Liver (tissue), 9 donors: ENCODE measurements around the gene PPP1R9A. TPM values are rescaled to one million over a fixed set of nuclear protein-coding genes. Genes with fewer than 3 reads are reported as not detected.

Source experiments
- DNase-seq: peaks from one replicate; pipeline ENCODE4 v3.0.0-alpha.2; 2017; ENCODE audit warnings: low spot score
- H3K27ac ChIP-seq, 2 donors: one replicate each; pipeline ENCODE4 v1.7.0; 2013; ENCODE audit warnings: inconsistent platforms in 2 of 2, low read length in 2 of 2, control low read depth in 1 of 2, low read depth in 1 of 2, mild to moderate bottlenecking in 1 of 2
- H3K27me3 ChIP-seq, 4 donors: one replicate each; pipeline versions ENCODE4 v1.6.1 to v1.7.0; 2013; ENCODE audit warnings: low read length in 3 of 4, inconsistent platforms in 1 of 4, mild to moderate bottlenecking in 1 of 4, moderate library complexity in 1 of 4; ENCODE audit not compliant: control insufficient read depth in 4 of 4, insufficient read depth in 4 of 4
- H3K36me3 ChIP-seq, 4 donors: one replicate each; pipeline versions ENCODE4 v1.6.1 to v1.7.0; 2013; ENCODE audit warnings: low read length in 3 of 4, mild to moderate bottlenecking in 3 of 4, low read depth in 1 of 4, moderate library complexity in 1 of 4; ENCODE audit not compliant: control insufficient read depth in 4 of 4, insufficient read depth in 3 of 4
- H3K4me1 ChIP-seq, 4 donors: one replicate each; pipeline versions ENCODE4 v1.6.1 to v1.7.0; 2013; ENCODE audit warnings: low read length in 3 of 4, mild to moderate bottlenecking in 3 of 4, moderate library complexity in 1 of 4; ENCODE audit not compliant: control insufficient read depth in 4 of 4, insufficient read depth in 4 of 4
- H3K4me3 ChIP-seq, 3 donors: one replicate each; pipeline versions ENCODE4 v1.6.1 to v1.7.0; 2013; ENCODE audit warnings: low read length in 3 of 3, control low read depth in 1 of 3, low read depth in 1 of 3, mild to moderate bottlenecking in 1 of 3
- H3K9ac ChIP-seq, 2 donors: one replicate each; pipeline ENCODE4 v1.7.0; 2013; ENCODE audit warnings: low read length in 2 of 2, mild to moderate bottlenecking in 2 of 2, moderate library complexity in 2 of 2, control low read depth in 1 of 2, low read depth in 1 of 2
- H3K9me3 ChIP-seq, 4 donors: one replicate each; pipeline versions ENCODE4 v1.6.1 to v1.7.0; 2013; ENCODE audit warnings: low read length in 3 of 4; ENCODE audit not compliant: control insufficient read depth in 4 of 4
- EGR1 ChIP-seq, 2 donors: IDR thresholded peaks; 2 replicates each; pipeline ENCODE4 v1.6.1; 2016 to 2018; ENCODE audit warnings: antibody characterized with exemption in 2 of 2, low read depth in 2 of 2
- FOXA1 ChIP-seq: IDR thresholded peaks from 2 replicates; pipeline ENCODE4 v1.6.1; 2016; ENCODE audit warnings: antibody characterized with exemption
- FOXA2 ChIP-seq: IDR thresholded peaks from 2 replicates; pipeline ENCODE4 v1.6.1; 2016; ENCODE audit warnings: antibody characterized with exemption
- GABPA ChIP-seq, 2 donors: IDR thresholded peaks in 1 of 2; conservative IDR thresholded peaks in 1 of 2; 2 replicates each; pipeline ENCODE4 v1.6.1; 2016; ENCODE audit warnings: antibody characterized with exemption in 2 of 2, mild to moderate bottlenecking in 1 of 2, moderate library complexity in 1 of 2
- HNF4A ChIP-seq, 2 donors: conservative IDR thresholded peaks; 2 replicates each; pipeline ENCODE4 v1.6.1; 2016; ENCODE audit warnings: antibody characterized with exemption in 2 of 2, mild to moderate bottlenecking in 2 of 2
- HNF4G ChIP-seq: IDR thresholded peaks from 2 replicates; pipeline ENCODE4 v1.6.1; 2016; ENCODE audit warnings: antibody characterized with exemption
- JUND ChIP-seq, 2 donors: IDR thresholded peaks; 2 replicates each; pipeline ENCODE4 v1.6.1; 2016; ENCODE audit warnings: antibody characterized with exemption in 2 of 2
- RAD21 ChIP-seq, 2 donors: IDR thresholded peaks; 2 replicates each; pipeline ENCODE4 v1.6.1; 2016; ENCODE audit warnings: antibody characterized with exemption in 2 of 2, mild to moderate bottlenecking in 2 of 2
- RXRA ChIP-seq, 2 donors: IDR thresholded peaks; 2 replicates each; pipeline ENCODE4 v1.6.1; 2017 to 2018; ENCODE audit warnings: antibody characterized with exemption in 2 of 2, mild to moderate bottlenecking in 1 of 2
- SP1 ChIP-seq: IDR thresholded peaks from 2 replicates; pipeline ENCODE4 v1.6.1; 2018; ENCODE audit warnings: antibody characterized with exemption, mild to moderate bottlenecking
- TAF1 ChIP-seq: conservative IDR thresholded peaks from 2 replicates; pipeline ENCODE4 v1.6.1; 2016; ENCODE audit warnings: antibody characterized with exemption, mild to moderate bottlenecking
- YY1 ChIP-seq: IDR thresholded peaks from 2 replicates; pipeline ENCODE4 v1.6.1; 2016; ENCODE audit warnings: antibody characterized with exemption, mild to moderate bottlenecking
- WGBS: extraction: QIAGEN DNeasy Blood & Tissue Kit; methylation state at CpG from one replicate; pipeline ENCODE4 v1.1.7; 2013; 5-methylcytosine and 5-hydroxymethylcytosine counted together
- polyA plus RNA-seq, 2 donors: library from polyadenylated mRNA; stranded (reverse) in 1 of 2; unstranded in 1 of 2; fragments of 200-250 nt in 1 of 2; fragments of >200 nt in 1 of 2; fragmentation: Nextera tagmentation in 1 of 2; extraction: Ambion mirVana in 1 of 2; gene quantifications; one replicate each; pipeline versions ENCODE4 v1.2.1 to v1.2.3, GENCODE V29; 2013 to 2015
- total RNA-seq, 2 donors: library from RNA; depleted of rRNA; stranded (reverse); fragments of >200 nt; gene quantifications; one replicate each; pipeline ENCODE4 v1.2.3, GENCODE V29; 2014
- TF ChIP-seq, protein P1 (sequence below): IDR thresholded peaks from 2 replicates; pipeline ENCODE4 v1.6.1; 2016; ENCODE audit warnings: antibody characterized with exemption, mild to moderate bottlenecking
- TF ChIP-seq, protein P2 (sequence below): IDR thresholded peaks from 2 replicates; pipeline ENCODE4 v1.6.1; 2016; ENCODE audit warnings: antibody characterized with exemption
- TF ChIP-seq, protein P3 (sequence below): IDR thresholded peaks from 2 replicates; pipeline ENCODE4 v1.6.1; 2016; ENCODE audit warnings: antibody characterized with exemption
- TF ChIP-seq, protein P4 (sequence below): fragments of 150-350 bp; IDR thresholded peaks from 2 replicates; pipeline ENCODE4 v1.5.1; 2017; ENCODE audit warnings: improper control_type of control experiment, low read depth, low read length; ENCODE audit not compliant: missing input control
- donor health status: healthy.
- donor health status: healthy.
- donor health status: healthy.
- donor health status: healthy.
- donor health status: healthy.

The PPP1R9A gene
- total and polyA plus RNA-seq, 4 donors: 0.17 to 5.4 (median 2.7) TPM

DNA sequence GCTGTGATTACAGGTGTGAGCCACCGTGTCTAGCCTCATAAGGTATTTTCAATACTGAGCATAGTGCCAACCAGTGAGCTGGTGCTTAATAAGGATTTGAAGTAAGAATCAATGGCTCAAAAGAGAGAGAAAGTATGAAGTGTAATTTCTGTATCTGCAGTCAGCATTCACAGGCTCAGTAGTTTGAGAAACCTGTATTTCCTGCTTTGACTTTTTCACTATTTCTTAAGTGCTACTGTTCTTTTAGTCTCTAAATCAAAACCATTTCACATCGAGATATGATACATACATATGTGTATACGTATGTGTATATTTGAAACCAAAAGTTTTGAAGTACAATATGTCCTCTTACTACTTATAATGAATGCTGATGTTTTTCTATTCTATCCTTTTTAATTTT, 189.9 kb downstream of the PPP1R9A start:
- no peak overlapping the region for H3K4me3 ChIP-seq
- no peaks in the 10 kb centered on the region for H3K9me3 ChIP-seq
- WGBS: 93% methylated on average over 3 of the region's 3 CpGs
- no peak overlapping the region for H3K9ac ChIP-seq
- no peaks in the 10 kb centered on the region for H3K4me1 ChIP-seq
- H3K27me3 ChIP-seq: no peaks in the 10 kb centered on the region
- H3K36me3 ChIP-seq: no peaks in the 10 kb centered on the region
- no peak for TF ChIP-seq JUND (IDR thresholded peaks at IDR 0.05)
- TF ChIP-seq, protein P1, sequence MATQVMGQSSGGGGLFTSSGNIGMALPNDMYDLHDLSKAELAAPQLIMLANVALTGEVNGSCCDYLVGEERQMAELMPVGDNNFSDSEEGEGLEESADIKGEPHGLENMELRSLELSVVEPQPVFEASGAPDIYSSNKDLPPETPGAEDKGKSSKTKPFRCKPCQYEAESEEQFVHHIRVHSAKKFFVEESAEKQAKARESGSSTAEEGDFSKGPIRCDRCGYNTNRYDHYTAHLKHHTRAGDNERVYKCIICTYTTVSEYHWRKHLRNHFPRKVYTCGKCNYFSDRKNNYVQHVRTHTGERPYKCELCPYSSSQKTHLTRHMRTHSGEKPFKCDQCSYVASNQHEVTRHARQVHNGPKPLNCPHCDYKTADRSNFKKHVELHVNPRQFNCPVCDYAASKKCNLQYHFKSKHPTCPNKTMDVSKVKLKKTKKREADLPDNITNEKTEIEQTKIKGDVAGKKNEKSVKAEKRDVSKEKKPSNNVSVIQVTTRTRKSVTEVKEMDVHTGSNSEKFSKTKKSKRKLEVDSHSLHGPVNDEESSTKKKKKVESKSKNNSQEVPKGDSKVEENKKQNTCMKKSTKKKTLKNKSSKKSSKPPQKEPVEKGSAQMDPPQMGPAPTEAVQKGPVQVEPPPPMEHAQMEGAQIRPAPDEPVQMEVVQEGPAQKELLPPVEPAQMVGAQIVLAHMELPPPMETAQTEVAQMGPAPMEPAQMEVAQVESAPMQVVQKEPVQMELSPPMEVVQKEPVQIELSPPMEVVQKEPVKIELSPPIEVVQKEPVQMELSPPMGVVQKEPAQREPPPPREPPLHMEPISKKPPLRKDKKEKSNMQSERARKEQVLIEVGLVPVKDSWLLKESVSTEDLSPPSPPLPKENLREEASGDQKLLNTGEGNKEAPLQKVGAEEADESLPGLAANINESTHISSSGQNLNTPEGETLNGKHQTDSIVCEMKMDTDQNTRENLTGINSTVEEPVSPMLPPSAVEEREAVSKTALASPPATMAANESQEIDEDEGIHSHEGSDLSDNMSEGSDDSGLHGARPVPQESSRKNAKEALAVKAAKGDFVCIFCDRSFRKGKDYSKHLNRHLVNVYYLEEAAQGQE: no peak
- TF ChIP-seq HNF4A (conservative IDR thresholded peaks at IDR 0.05): no peak
- TF ChIP-seq, protein P2, sequence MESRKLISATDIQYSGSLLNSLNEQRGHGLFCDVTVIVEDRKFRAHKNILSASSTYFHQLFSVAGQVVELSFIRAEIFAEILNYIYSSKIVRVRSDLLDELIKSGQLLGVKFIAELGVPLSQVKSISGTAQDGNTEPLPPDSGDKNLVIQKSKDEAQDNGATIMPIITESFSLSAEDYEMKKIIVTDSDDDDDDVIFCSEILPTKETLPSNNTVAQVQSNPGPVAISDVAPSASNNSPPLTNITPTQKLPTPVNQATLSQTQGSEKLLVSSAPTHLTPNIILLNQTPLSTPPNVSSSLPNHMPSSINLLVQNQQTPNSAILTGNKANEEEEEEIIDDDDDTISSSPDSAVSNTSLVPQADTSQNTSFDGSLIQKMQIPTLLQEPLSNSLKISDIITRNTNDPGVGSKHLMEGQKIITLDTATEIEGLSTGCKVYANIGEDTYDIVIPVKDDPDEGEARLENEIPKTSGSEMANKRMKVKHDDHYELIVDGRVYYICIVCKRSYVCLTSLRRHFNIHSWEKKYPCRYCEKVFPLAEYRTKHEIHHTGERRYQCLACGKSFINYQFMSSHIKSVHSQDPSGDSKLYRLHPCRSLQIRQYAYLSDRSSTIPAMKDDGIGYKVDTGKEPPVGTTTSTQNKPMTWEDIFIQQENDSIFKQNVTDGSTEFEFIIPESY: no peak
- TF ChIP-seq EGR1 (IDR thresholded peaks at IDR 0.05; ENCODE audit: low read depth in 2 of 2): no peak
- no peak for TF ChIP-seq RAD21 (IDR thresholded peaks at IDR 0.05)
- no peak for TF ChIP-seq FOXA1
- TF ChIP-seq, protein P3, sequence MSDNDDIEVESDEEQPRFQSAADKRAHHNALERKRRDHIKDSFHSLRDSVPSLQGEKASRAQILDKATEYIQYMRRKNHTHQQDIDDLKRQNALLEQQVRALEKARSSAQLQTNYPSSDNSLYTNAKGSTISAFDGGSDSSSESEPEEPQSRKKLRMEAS: no peak
- TF ChIP-seq SP1: no peak
- no peak for TF ChIP-seq HNF4G
- no peak for TF ChIP-seq GABPA (IDR thresholded peaks at IDR 0.05 in 1 of 2, conservative IDR thresholded peaks at IDR 0.05 in 1 of 2)
- TF ChIP-seq, protein P4, sequence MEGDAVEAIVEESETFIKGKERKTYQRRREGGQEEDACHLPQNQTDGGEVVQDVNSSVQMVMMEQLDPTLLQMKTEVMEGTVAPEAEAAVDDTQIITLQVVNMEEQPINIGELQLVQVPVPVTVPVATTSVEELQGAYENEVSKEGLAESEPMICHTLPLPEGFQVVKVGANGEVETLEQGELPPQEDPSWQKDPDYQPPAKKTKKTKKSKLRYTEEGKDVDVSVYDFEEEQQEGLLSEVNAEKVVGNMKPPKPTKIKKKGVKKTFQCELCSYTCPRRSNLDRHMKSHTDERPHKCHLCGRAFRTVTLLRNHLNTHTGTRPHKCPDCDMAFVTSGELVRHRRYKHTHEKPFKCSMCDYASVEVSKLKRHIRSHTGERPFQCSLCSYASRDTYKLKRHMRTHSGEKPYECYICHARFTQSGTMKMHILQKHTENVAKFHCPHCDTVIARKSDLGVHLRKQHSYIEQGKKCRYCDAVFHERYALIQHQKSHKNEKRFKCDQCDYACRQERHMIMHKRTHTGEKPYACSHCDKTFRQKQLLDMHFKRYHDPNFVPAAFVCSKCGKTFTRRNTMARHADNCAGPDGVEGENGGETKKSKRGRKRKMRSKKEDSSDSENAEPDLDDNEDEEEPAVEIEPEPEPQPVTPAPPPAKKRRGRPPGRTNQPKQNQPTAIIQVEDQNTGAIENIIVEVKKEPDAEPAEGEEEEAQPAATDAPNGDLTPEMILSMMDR: no peak
- TF ChIP-seq TAF1: no peak
- no peak for TF ChIP-seq YY1
- no peak overlapping the region for H3K27ac ChIP-seq
- DNase-seq: no peak

DNA sequence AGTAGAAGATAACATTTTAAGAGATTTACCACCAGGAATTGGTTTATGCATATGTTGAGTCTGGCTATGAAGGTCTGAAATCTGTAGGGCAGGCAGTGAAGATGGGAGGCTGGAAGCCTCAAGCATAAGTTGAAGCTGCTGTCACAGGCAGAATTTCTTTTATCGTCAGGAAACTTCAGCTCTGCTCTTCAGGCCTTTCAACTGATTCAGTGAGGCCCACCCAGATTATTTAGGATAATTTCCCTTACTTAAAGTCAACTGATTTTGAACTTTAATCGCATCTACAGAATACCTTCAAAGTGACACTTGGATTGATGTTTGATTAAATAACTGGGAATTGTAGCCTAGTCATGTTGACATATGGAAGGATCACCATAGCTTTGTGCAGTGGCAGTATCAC, 190.5 kb downstream of the PPP1R9A start:
- Histone ChIP-seq H3K9me3 (no peaks in the 10 kb centered on the region), H3K36me3 (no peaks in the 10 kb centered on the region), H3K9ac (no peak overlapping the region), H3K27ac (no peak overlapping the region), H3K4me1 (no peaks in the 10 kb centered on the region), H3K4me3 (no peak overlapping the region), H3K27me3 (no peaks in the 10 kb centered on the region)
- WGBS: 72% methylated on average over 2 of the region's 2 CpGs
- TF ChIP-seq SP1 (no peak), RXRA (IDR thresholded peaks at IDR 0.05) (no peak), GABPA (IDR thresholded peaks at IDR 0.05 in 1 of 2, conservative IDR thresholded peaks at IDR 0.05 in 1 of 2) (no peak), YY1 (no peak), HNF4A (conservative IDR thresholded peaks at IDR 0.05) (no peak), HNF4G (no peak), RAD21 (IDR thresholded peaks at IDR 0.05) (no peak), FOXA2 (no peak), TAF1 (no peak), EGR1 (IDR thresholded peaks at IDR 0.05; ENCODE audit: low read depth in 2 of 2) (no peak)
- TF ChIP-seq, protein P1: no peak
- TF ChIP-seq, protein P3: no peak
- no peak for DNase-seq
